HCT116 (cell line): ENCODE measurements around the gene LDLRAD4. TPM values are rescaled to one million over a fixed set of nuclear protein-coding genes. Genes with fewer than 3 reads are reported as not detected.

Experiments used
- ATAC-seq: fragments of 200-7000 bp; cut with Tn5 transposase; 2 replicates; pipeline ENCODE4 v1.9.1; 2020; ENCODE audit warnings: mild to moderate bottlenecking, moderate library complexity
- BruUV-seq: library from RNA; stranded (reverse); fragments of 400-500 nt; replicated peaks from 2 replicates; lab custom pipeline; 2021; lab: Mats Ljungman, UMichigan
- CTCF ChIA-PET: fragments of 300-600 bp; sonication (Branson Sonifier 250); formaldehyde crosslinking; loops from one replicate; lab custom pipeline; 2021; ENCODE audit warnings: antibody characterized with exemption; lab: Charles Lee
- POLR2A ChIA-PET: fragments of 300-600, 350-600 bp; sonication (Branson Sonifier 250); formaldehyde crosslinking; loops from one replicate; lab custom pipeline; 2021; ENCODE audit warnings: antibody characterized with exemption; lab: Charles Lee
- RAD21 ChIA-PET, 2 experiments: fragments of 300-600 bp; sonication (Branson Sonifier 250); formaldehyde crosslinking; loops; one replicate each; lab custom pipeline; 2023; ENCODE audit warnings: low total read pairs in 2 of 2; ENCODE audit not compliant: uncharacterized antibody in 2 of 2, unreplicated experiment in 2 of 2, low non-redundant PET in 1 of 2; lab: Charles Lee
- DNase-seq: peaks from one replicate; pipeline ENCODE4 v3.0.0-alpha.2; 2010; ENCODE audit warnings: low read depth, low spot score
- H2AFZ ChIP-seq: fragments of 200-600 bp; shearing (Covaris generic), sonication (generic); 2 replicates; pipeline ENCODE4 v1.6.1; 2017; ENCODE audit warnings: low read depth, mixed run types, mixed read lengths, antibody characterized with exemption, low read length; ENCODE audit not compliant: poor library complexity, severe bottlenecking
- H3K27ac ChIP-seq: 2 replicates; pipeline ENCODE4 v1.5.1; 2012; ENCODE audit warnings: low read depth, low read length
- H3K27me3 ChIP-seq: fragments of 200-600 bp; sonication (generic); 2 replicates; pipeline ENCODE4 v1.6.1; 2016; ENCODE audit warnings: mixed run types, low read length, mixed read lengths; ENCODE audit not compliant: insufficient read depth
- H3K36me3 ChIP-seq, 2 experiments: fragments of 200-500 bp in 1 of 2; fragments of 200-600 bp in 1 of 2; sonication (Bioruptor generic) in 1 of 2; sonication (generic) in 1 of 2; 2 replicates each; pipeline versions ENCODE4 v1.5.1 to v1.6.1; 2014 to 2016; ENCODE audit warnings: low read length in 2 of 2, inconsistent platforms in 1 of 2, mixed read lengths in 1 of 2, mixed run types in 1 of 2; ENCODE audit not compliant: insufficient read depth in 2 of 2, control insufficient read depth in 1 of 2
- H3K4me1 ChIP-seq, 2 experiments: fragments of 200-600 bp in 1 of 2; sonication (generic) in 1 of 2; 2 replicates each; pipeline versions ENCODE4 v1.5.1 to v1.6.1; 2012 to 2017; ENCODE audit warnings: low read length in 2 of 2, inconsistent platforms in 1 of 2, mild to moderate bottlenecking in 1 of 2, mixed read lengths in 1 of 2, mixed run types in 1 of 2, moderate library complexity in 1 of 2; ENCODE audit not compliant: insufficient read depth in 2 of 2, control insufficient read depth in 1 of 2
- H3K4me2 ChIP-seq: fragments of 200-600 bp; sonication (generic); 2 replicates; pipeline ENCODE4 v1.6.1; 2017; ENCODE audit warnings: mixed run types, low read length, mixed read lengths
- H3K4me3 ChIP-seq, 2 experiments: fragments of 200-600 bp in 1 of 2; sonication (generic) in 1 of 2; replicated peaks in 1 of 2; 2 replicates each; pipeline ENCODE4 v1.5.1; 2011 to 2016; ENCODE audit warnings: low read length in 2 of 2, control low read depth in 1 of 2, low read depth in 1 of 2, mild to moderate bottlenecking in 1 of 2, mixed read lengths in 1 of 2, mixed run types in 1 of 2
- H3K79me2 ChIP-seq: fragments of 200-600 bp; sonication (generic); 2 replicates; pipeline ENCODE4 v1.6.1; 2017; ENCODE audit warnings: mild to moderate bottlenecking, mixed run types, low read length, moderate library complexity, mixed read lengths; ENCODE audit not compliant: insufficient read depth
- H3K9ac ChIP-seq: fragments of 200-600 bp; sonication (generic); 2 replicates; pipeline ENCODE4 v1.6.1; 2016; ENCODE audit warnings: low read length, mixed read lengths
- H3K9me2 ChIP-seq: fragments of 200-600 bp; sonication (generic), shearing (Covaris generic); 2 replicates; pipeline ENCODE4 v1.6.1; 2017; ENCODE audit warnings: mixed run types, mild to moderate bottlenecking, moderate library complexity; ENCODE audit not compliant: insufficient read depth
- H3K9me3 ChIP-seq, 2 experiments: fragments of 200-500 bp in 1 of 2; fragments of 200-600 bp in 1 of 2; sonication (Bioruptor generic) in 1 of 2; sonication (generic) in 1 of 2; 2 replicates each; pipeline ENCODE4 v1.6.1; 2014 to 2017; ENCODE audit warnings: low read length in 2 of 2, mixed read lengths in 2 of 2, inconsistent platforms in 1 of 2, low read depth in 1 of 2, mild to moderate bottlenecking in 1 of 2, mixed run types in 1 of 2, moderate library complexity in 1 of 2; ENCODE audit not compliant: control insufficient read depth in 1 of 2, insufficient read depth in 1 of 2
- H4K20me1 ChIP-seq: fragments of 200-600 bp; sonication (generic), shearing (Covaris generic); 2 replicates; pipeline ENCODE4 v1.6.1; 2017; ENCODE audit warnings: mixed run types, mild to moderate bottlenecking, moderate library complexity; ENCODE audit not compliant: insufficient read depth
- CBX3 ChIP-seq: IDR thresholded peaks from 2 replicates; pipeline ENCODE4 v1.6.1; 2012; ENCODE audit warnings: low read depth
- CEBPB ChIP-seq: IDR thresholded peaks from 2 replicates; pipeline ENCODE4 v1.6.1; 2012; ENCODE audit warnings: low read depth
- EGR1 ChIP-seq: IDR thresholded peaks from 2 replicates; pipeline ENCODE4 v1.6.1; 2012; ENCODE audit warnings: low read depth
- FOSL1 ChIP-seq: IDR thresholded peaks from 2 replicates; pipeline ENCODE4 v1.6.1; 2012; ENCODE audit warnings: low read depth
- POLR2A ChIP-seq: IDR thresholded peaks from 2 replicates; pipeline ENCODE4 v1.7.0; 2011; ENCODE audit warnings: borderline replicate concordance; ENCODE audit not compliant: insufficient read depth, insufficient read length; ENCODE audit errors: extremely low read depth
- RAD21 ChIP-seq: IDR thresholded peaks from 2 replicates; pipeline ENCODE4 v1.6.1; 2012; ENCODE audit warnings: low read depth, mild to moderate bottlenecking
- SP1 ChIP-seq: IDR thresholded peaks from 2 replicates; pipeline ENCODE4 v1.6.1; 2012; ENCODE audit warnings: low read depth
- YY1 ChIP-seq: IDR thresholded peaks from 2 replicates; pipeline ENCODE4 v1.6.1; 2011; ENCODE audit warnings: low read length, low read depth, moderate library complexity, mild to moderate bottlenecking; ENCODE audit not compliant: insufficient replicate concordance; ENCODE audit errors: extremely low read depth
- ZNF274 ChIP-seq: fragments of 200-500 bp; sonication (Bioruptor generic); IDR thresholded peaks from 2 replicates; pipeline ENCODE4 v1.6.1; 2014; ENCODE audit warnings: mild to moderate bottlenecking, low read depth, low read length, inconsistent platforms
- intact Hi-C: fragments of 100-400 bp; cut with micrococcal nuclease; formaldehyde crosslinking; loops from 2 replicates; pipeline ENCODE4 v1.10.0; 2022
- total RNA-seq: library from RNA; stranded (reverse); gene quantifications from one replicate; pipeline ENCODE4 v1.2.1, GENCODE V29; 2021; ENCODE audit not compliant: unreplicated experiment
- TF ChIP-seq, protein P1 (sequence below): IDR thresholded peaks from 2 replicates; pipeline ENCODE4 v1.6.1; 2012
- TF ChIP-seq, protein P2 (sequence below), 3 experiments: fragments of 200-600 bp in 1 of 3; sonication (generic) in 1 of 3; IDR thresholded peaks in 2 of 3; conservative IDR thresholded peaks in 1 of 3; 2 replicates each; pipeline ENCODE4 v1.5.1; 2012 to 2017; ENCODE audit warnings: low read depth in 2 of 3, low read length in 2 of 3, antibody characterized with exemption in 1 of 3, borderline replicate concordance in 1 of 3, control low read depth in 1 of 3, mild to moderate bottlenecking in 1 of 3, mixed read lengths in 1 of 3, mixed run types in 1 of 3, moderate library complexity in 1 of 3; ENCODE audit not compliant: insufficient read depth in 1 of 3
- TF ChIP-seq, protein P3 (sequence below): IDR thresholded peaks from 2 replicates; pipeline ENCODE4 v1.6.1; 2012
- TF ChIP-seq, protein P4 (sequence below): IDR thresholded peaks from 2 replicates; pipeline ENCODE4 v1.6.1; 2012; ENCODE audit warnings: low read depth

LDLRAD4 gene
- total RNA-seq, 1 experiment from 2014 or later, result 1.2 TPM

DNA sequence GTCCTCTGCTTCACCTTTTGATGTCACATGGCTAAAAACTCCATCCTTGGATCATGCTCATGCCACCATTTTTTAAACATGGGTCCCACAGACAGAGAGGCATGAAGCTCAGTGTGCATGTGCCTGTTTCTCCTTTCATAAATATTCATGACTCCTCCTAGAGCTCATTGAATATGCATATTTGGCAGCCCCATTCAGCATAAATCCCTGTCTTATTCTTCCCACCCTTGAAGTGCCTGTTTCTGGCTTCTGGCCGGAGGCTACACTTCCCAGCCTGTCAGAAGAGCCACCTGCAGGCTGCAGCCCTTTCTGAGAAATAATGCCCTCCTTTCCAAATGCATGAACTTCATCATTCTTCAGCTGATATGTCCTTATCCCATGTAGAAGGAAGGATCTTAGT lies 109.7 kb downstream of the LDLRAD4 start:
- Histone ChIP-seq H3K4me2 (no peak overlapping the region), H3K4me3 (no peak overlapping the region), H3K36me3 (no peaks in the 10 kb centered on the region), H3K27me3 (0 out of 2 replicates have a peak, but pooled peaks cover 16% of the 10 kb centered on the region), H3K9me3 (no peaks in the 10 kb centered on the region), H3K4me1 (no peaks in the 10 kb centered on the region)
- POLR2A ChIA-PET, result no interaction called here
- BruUV-seq, result no TSS peak
- RAD21 ChIA-PET, result no interaction called here
- intact Hi-C loops, result no loop called here
- no peak for DNase-seq
- TF ChIP-seq, protein P1, sequence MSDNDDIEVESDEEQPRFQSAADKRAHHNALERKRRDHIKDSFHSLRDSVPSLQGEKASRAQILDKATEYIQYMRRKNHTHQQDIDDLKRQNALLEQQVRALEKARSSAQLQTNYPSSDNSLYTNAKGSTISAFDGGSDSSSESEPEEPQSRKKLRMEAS, result no peak
- TF ChIP-seq ZNF274 (no peak), EGR1 (no peak), SP1 (no peak), RAD21 (no peak), YY1 (no peak), FOSL1 (no peak), CBX3 (no peak), CEBPB (no peak), POLR2A (no peak)
- TF ChIP-seq, protein P2, sequence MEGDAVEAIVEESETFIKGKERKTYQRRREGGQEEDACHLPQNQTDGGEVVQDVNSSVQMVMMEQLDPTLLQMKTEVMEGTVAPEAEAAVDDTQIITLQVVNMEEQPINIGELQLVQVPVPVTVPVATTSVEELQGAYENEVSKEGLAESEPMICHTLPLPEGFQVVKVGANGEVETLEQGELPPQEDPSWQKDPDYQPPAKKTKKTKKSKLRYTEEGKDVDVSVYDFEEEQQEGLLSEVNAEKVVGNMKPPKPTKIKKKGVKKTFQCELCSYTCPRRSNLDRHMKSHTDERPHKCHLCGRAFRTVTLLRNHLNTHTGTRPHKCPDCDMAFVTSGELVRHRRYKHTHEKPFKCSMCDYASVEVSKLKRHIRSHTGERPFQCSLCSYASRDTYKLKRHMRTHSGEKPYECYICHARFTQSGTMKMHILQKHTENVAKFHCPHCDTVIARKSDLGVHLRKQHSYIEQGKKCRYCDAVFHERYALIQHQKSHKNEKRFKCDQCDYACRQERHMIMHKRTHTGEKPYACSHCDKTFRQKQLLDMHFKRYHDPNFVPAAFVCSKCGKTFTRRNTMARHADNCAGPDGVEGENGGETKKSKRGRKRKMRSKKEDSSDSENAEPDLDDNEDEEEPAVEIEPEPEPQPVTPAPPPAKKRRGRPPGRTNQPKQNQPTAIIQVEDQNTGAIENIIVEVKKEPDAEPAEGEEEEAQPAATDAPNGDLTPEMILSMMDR (IDR thresholded peaks at IDR 0.05 in 2 of 3, conservative IDR thresholded peaks at IDR 0.05 in 1 of 3; ENCODE audit: borderline replicate concordance in 1 of 3, insufficient read depth in 1 of 3, low read depth in 2 of 3, low read length in 2 of 3), result no peak
- TF ChIP-seq, protein P3, sequence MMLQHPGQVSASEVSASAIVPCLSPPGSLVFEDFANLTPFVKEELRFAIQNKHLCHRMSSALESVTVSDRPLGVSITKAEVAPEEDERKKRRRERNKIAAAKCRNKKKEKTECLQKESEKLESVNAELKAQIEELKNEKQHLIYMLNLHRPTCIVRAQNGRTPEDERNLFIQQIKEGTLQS, result no peak
- TF ChIP-seq, protein P4, sequence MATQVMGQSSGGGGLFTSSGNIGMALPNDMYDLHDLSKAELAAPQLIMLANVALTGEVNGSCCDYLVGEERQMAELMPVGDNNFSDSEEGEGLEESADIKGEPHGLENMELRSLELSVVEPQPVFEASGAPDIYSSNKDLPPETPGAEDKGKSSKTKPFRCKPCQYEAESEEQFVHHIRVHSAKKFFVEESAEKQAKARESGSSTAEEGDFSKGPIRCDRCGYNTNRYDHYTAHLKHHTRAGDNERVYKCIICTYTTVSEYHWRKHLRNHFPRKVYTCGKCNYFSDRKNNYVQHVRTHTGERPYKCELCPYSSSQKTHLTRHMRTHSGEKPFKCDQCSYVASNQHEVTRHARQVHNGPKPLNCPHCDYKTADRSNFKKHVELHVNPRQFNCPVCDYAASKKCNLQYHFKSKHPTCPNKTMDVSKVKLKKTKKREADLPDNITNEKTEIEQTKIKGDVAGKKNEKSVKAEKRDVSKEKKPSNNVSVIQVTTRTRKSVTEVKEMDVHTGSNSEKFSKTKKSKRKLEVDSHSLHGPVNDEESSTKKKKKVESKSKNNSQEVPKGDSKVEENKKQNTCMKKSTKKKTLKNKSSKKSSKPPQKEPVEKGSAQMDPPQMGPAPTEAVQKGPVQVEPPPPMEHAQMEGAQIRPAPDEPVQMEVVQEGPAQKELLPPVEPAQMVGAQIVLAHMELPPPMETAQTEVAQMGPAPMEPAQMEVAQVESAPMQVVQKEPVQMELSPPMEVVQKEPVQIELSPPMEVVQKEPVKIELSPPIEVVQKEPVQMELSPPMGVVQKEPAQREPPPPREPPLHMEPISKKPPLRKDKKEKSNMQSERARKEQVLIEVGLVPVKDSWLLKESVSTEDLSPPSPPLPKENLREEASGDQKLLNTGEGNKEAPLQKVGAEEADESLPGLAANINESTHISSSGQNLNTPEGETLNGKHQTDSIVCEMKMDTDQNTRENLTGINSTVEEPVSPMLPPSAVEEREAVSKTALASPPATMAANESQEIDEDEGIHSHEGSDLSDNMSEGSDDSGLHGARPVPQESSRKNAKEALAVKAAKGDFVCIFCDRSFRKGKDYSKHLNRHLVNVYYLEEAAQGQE, result no peak
- TF ChIP-seq, all 23 proteins: peak for 0
- Histone ChIP-seq H3K27ac (no peak overlapping the region), H3K9me2 (no peaks in the 10 kb centered on the region), H4K20me1 (no peaks in the 10 kb centered on the region), H2AFZ (no peak overlapping the region), H3K79me2 (no peaks in the 10 kb centered on the region), H3K9ac (no peak overlapping the region)
- ATAC-seq, result no peak
- CTCF ChIA-PET, result no interaction called here
